ENCODE measurements around the gene CFAP100.

DNA sequence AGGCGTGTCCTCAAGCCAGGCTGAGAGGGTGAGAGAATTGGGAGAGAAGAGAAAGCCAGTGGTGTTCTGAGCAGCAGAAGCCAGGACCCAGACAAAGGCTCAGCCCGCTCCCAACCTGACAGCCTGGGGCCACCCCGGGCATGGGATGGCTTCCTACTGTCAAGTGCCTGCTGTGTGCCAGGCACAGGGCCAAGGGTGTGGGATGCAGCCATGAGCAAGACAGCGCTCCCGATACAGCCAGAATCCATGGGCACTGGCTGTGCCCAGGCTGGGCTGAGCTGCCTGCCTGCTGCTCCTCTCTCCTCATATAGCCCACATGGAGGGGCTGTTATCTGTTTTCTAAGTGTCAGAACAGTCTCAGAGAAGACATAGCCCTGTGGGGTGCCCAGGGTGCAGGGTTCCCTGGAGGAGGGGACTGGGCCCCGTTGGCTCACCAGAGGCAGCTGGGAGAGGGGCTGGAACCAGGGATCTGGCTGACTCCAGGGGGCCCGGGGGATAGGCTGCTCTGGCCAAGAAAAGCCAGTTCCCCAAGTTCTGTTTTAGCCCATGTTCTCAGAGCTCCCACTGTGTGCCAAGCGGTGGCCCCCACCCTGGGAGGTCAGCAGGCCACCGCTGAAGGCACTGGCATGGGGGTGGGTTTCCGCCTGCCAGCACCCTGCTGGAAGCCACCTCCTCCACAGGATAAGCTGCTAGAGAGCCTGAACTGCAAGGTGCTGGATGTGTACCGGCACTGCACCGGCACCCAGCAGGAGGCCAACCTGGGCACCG is 39.0 kb downstream of the CFAP100 start:
- TF ChIP-seq, protein P1, sequence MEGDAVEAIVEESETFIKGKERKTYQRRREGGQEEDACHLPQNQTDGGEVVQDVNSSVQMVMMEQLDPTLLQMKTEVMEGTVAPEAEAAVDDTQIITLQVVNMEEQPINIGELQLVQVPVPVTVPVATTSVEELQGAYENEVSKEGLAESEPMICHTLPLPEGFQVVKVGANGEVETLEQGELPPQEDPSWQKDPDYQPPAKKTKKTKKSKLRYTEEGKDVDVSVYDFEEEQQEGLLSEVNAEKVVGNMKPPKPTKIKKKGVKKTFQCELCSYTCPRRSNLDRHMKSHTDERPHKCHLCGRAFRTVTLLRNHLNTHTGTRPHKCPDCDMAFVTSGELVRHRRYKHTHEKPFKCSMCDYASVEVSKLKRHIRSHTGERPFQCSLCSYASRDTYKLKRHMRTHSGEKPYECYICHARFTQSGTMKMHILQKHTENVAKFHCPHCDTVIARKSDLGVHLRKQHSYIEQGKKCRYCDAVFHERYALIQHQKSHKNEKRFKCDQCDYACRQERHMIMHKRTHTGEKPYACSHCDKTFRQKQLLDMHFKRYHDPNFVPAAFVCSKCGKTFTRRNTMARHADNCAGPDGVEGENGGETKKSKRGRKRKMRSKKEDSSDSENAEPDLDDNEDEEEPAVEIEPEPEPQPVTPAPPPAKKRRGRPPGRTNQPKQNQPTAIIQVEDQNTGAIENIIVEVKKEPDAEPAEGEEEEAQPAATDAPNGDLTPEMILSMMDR (IDR thresholded peaks at IDR 0.05; ENCODE audit: insufficient read depth, low read depth, low read length), result no peak
- TF ChIP-seq EZH2 (IDR thresholded peaks at IDR 0.05; ENCODE audit: insufficient read depth, low read length), result no peak
